AG04450 (cell line): Measurements from ENCODE around the gene USP11. TPM values are rescaled to one million over a fixed set of nuclear protein-coding genes. Genes with fewer than 3 reads are reported as not detected.

ENCODE experiments used
- CTCF ChIA-PET: fragments of 300-600, 350-600 bp; formaldehyde crosslinking; extraction: SDS; loops from one replicate; lab custom pipeline; 2022; ENCODE audit warnings: antibody characterized with exemption, inconsistent platforms; lab: Charles Lee
- POLR2A ChIA-PET: fragments of 350-600 bp; formaldehyde crosslinking; extraction: SDS; loops from one replicate; lab custom pipeline; 2021; ENCODE audit warnings: antibody characterized with exemption, inconsistent platforms; lab: Yijun Ruan, JAX
- DNase-seq: peaks from one replicate; pipeline ENCODE4 v3.0.0-alpha.2; 2011; ENCODE audit warnings: low read depth, low spot score
- H3K27ac ChIP-seq: one replicate; pipeline ENCODE4 v1.5.1; 2012; ENCODE audit warnings: low read depth, low read length, control low read depth
- H3K27me3 ChIP-seq: one replicate; pipeline ENCODE4 v1.6.0; 2012; ENCODE audit warnings: low read length; ENCODE audit not compliant: control insufficient read depth, insufficient read depth
- H3K4me3 ChIP-seq: 2 replicates; pipeline ENCODE4 v1.5.1; 2011; ENCODE audit warnings: mild to moderate bottlenecking, low read depth, low read length, control low read depth
- H3K9me3 ChIP-seq: 2 replicates; pipeline ENCODE4 v1.5.1; 2012; ENCODE audit warnings: low read length; ENCODE audit not compliant: control insufficient read depth, insufficient read depth
- CTCF ChIP-seq: IDR thresholded peaks from 2 replicates; pipeline ENCODE4 v1.5.1; 2011; ENCODE audit warnings: low read depth, low read length, control low read depth, inconsistent platforms
- polyA plus RNA-seq: library from polyadenylated mRNA; depleted of rRNA; stranded (reverse); fragments of >200 nt; gene quantifications from 2 replicates; pipeline ENCODE4 v1.2.3, GENCODE V29; 2011

USP11 gene
- polyA plus RNA-seq, 1 experiment, result 31.5 TPM

- no peaks in the 10 kb centered on the region for H3K9me3 ChIP-seq
- no peaks in the 10 kb centered on the region for H3K27me3 ChIP-seq
- H3K4me3 ChIP-seq, result no peak overlapping the region
- POLR2A ChIA-PET, result no interaction called here
- no peak for TF ChIP-seq CTCF
- DNase-seq, result no peak
- H3K27ac ChIP-seq, result no peak overlapping the region
- CTCF ChIA-PET, result interaction anchor here (1.3 kb wide), 1 partner anchor 183 kb away, joined by 3 read pairs; no protein-coding TSS in a partner anchor
Observed at GRCh38 chrX:47201345-47201944, 31.4 kb upstream of the USP11 start.

DNA sequence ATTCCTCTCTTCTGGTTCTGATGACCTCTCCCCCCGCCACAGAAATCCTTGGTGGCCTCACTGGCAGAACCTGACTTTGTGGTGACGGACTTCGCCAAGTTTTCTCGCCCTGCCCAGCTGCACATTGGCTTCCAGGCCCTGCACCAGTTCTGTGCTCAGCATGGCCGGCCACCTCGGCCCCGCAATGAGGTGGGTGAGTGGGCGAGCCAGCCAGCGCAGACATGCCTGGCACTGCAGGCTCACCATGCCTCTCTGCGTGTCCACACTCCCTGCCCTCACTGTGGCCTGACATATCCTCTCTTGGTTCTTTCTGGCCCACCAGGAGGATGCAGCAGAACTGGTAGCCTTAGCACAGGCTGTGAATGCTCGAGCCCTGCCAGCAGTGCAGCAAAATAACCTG lies 30.5 kb upstream of the USP11 start:
- Histone ChIP-seq H3K4me3 (no peak overlapping the region), H3K27ac (no peak overlapping the region), H3K9me3 (no peaks in the 10 kb centered on the region), H3K27me3 (no peaks in the 10 kb centered on the region)
- no peak for DNase-seq
- no peak for TF ChIP-seq CTCF
- ChIA-PET CTCF (no interaction called here), POLR2A (no interaction called here)

- no peak for TF ChIP-seq CTCF
- no peaks in the 10 kb centered on the region for H3K27me3 ChIP-seq
- CTCF ChIA-PET, result no interaction called here
- H3K27ac ChIP-seq, result no peak overlapping the region
- DNase-seq, result no peak
- H3K4me3 ChIP-seq, result no peak overlapping the region
- no peaks in the 10 kb centered on the region for H3K9me3 ChIP-seq
- POLR2A ChIA-PET, result no interaction called here
Observed at GRCh38 chrX:47202877-47203276, 29.9 kb upstream of the USP11 start.

GRCh38 chrX:47204970-47205369 lies 27.8 kb upstream of the USP11 start:
- POLR2A ChIA-PET, result no interaction called here

More at GRCh38 chrX:47204970-47205369, 27.8 kb upstream of the USP11 start:
- CTCF ChIA-PET, result no interaction called here
- Histone ChIP-seq H3K27me3 (no peaks in the 10 kb centered on the region), H3K27ac (peak overlapping the region; percentile 21), H3K4me3 (no peak overlapping the region), H3K9me3 (no peaks in the 10 kb centered on the region)
- no peak for DNase-seq
- TF ChIP-seq CTCF, result no peak
